Activated CD4-positive, CD25-positive, alpha-beta regulatory T cell treated with anti-CD3 and anti-CD28 coated beads, Interleukin-2, amount 50 U/mL, for 24 hours (primary cell): ENCODE measurements around the gene ALKBH7.
"Not testable (repeated sequence)": the region's sequence is repeated elsewhere in the genome, so short reads cannot be mapped to it uniquely, and the experiment has no call there.

ENCODE experiments used
- ATAC-seq, 2 donors: fragments of 150-1000 bp; cut with Tn5 transposase; one replicate each; pipeline ENCODE4 v1.10.0; 2021; ENCODE audit warnings: mild to moderate bottlenecking in 1 of 2, moderate library complexity in 1 of 2

ALKBH7 gene

GRCh38 chr19:6373096-6373812 is 660 bp downstream of the ALKBH7 start:
- peak; percentile 66 to 67 for ATAC-seq

- no peak for ATAC-seq
These were observed 1.2 kb downstream of the ALKBH7 start for GRCh38 chr19:6373813-6374108.

GRCh38 chr19:6374161-6374709 is 1.6 kb downstream of the ALKBH7 start:
- no peak for ATAC-seq

DNA sequence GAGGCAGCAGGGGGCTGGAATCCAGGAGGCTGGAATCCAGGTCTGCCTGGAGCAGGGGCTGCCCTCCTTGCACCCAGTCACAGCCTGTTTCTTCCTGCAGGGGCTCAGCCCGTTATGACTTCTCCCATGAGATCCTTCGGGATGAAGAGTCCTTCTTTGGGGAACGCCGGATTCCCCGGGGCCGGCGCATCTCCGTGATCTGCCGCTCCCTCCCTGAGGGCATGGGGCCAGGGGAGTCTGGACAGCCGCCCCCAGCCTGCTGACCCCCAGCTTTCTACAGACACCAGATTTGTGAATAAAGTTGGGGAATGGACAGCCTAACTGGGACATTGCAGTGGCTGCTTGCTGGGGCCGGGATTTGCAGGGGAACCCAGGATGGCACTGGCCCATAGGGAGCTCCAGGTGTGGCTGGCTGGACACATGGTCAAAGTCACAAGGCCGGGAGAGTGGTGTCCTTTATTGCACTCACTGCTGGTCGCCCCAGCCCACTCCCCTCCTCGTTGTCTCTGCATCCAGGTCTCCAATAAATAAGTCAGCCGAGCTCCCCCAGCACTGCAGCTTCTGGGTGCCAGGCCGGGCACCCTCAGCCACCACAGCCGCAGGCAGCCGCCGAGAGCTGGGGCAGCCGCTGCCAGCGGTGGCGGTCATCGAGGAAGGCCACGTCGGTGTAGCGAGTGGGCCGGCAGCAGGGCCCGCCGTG is 2.3 kb downstream of the ALKBH7 start:
- ATAC-seq = no peak

GRCh38 chr19:6375411-6376010 is 2.9 kb downstream of the ALKBH7 start, which contains the start of gene PSPN:
Gene PSPN (minus strand): TSS chr19:6375933. CDS start chr19:6375849, 84 bp downstream.
- ATAC-seq = no peak

- no peak for ATAC-seq
These were observed 4.1 kb downstream of the ALKBH7 start for GRCh38 chr19:6376512-6377190.

DNA sequence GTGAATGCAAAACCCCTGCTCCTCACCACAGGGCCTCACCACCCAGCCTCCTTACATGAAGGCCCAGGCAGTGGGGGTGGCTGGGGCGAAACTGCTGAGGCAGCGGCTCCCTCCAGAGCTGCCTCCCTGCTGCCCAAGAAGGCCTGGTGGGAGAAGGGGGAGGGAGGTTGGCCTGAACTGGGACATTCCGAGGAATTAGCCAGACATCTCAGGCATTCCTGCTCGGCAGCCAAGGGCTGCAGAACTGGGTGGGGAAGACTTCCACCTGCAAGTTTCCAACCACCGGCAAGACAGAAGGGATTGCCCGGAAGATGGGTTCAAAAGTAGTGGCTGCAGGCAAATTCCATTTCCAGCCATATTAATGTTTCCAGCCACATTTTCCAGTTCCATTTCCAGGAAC is 5.4 kb downstream of the ALKBH7 start:
- ATAC-seq = no peak

- no peak for ATAC-seq
These were observed 5.9 kb downstream of the ALKBH7 start for GRCh38 chr19:6378486-6378885.

DNA sequence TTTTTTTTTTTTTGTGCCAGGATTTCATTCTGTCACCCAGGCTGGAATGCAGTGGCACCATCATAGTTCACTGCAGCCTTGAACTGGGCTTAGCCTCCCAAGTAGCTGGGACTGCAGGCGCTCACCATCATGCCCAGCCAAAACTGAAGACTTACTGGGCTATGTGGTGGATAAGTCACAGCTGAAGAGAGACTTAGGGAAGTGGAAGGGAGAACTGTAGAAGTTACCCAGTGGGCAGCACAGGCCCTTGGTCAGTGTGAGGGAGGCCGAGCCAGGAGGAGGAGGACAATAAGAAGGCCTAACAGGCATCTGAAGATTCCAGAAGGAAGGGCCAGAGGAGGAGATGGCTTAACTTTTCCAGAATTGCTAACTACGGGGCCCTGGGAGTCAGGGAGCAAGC is 7.2 kb downstream of the ALKBH7 start:
- ATAC-seq = no peak

GRCh38 chr19:6381030-6381750 is 8.6 kb downstream of the ALKBH7 start:
- no peak for ATAC-seq

DNA sequence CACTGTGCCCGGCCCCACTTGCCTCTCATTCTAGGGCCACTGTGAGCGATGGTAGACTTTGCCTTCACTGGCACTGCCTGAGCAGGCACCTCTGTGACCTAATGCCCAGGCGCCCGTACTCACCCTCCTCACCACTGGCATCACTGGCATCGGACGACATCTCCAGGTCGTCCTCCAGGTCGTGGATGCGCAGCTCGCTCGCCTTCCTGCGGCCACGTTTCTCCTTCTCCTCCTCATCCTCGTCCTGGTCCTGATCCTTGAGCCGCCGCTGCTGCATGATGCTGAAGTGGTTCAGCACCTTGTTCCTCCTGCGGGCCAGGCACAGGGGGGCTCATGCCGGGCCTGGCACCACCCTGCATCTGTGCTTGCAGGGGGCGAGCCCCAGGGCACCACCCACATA is 10.6 kb downstream of the ALKBH7 start:
- no peak for ATAC-seq

GRCh38 chr19:6384381-6384780 is 11.8 kb downstream of the ALKBH7 start:
- no peak for ATAC-seq

GRCh38 chr19:6387372-6387771 is 14.8 kb downstream of the ALKBH7 start:
- no peak for ATAC-seq

DNA sequence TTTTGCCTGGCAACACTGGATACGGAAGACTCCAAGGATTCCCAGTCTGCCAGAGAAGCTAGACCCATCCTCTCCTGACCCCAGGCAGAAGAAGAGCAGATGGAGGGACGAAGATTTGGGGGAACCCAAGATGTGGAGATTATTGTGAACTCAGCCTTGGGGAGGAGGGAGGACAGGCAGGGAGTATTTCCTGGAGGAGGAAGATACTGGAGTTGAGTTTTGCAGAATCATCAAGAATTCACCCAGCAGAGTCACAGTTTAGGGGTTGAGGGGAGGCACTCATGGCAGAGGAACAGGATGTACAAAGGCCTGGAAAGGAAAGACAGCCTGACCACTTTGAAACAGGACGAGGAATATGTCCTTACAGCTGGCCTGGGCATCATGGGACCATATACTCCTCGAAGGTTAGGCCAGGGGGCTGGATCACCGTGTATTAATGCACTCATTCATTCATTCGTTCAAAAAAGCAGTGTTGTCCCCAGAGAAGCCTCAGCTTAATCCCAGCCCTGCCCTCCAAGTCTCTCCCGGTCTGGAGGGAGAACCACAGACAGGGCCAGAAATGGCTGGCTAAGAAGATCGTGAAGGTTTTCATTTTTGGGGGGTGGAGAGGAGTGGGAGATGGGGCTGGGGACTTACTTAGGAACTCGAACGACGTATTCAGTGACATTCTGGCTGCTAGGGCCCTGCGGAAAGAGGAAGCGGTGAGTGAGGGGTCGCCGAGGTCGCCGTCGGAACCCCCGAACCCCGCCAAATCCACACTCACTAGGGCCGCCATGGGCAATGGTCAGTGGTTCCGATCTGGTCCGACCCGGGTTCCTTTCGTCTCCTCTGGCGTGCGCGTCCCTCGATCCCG is 19.9 kb downstream of the ALKBH7 start:
- ATAC-seq = no peak

DNA sequence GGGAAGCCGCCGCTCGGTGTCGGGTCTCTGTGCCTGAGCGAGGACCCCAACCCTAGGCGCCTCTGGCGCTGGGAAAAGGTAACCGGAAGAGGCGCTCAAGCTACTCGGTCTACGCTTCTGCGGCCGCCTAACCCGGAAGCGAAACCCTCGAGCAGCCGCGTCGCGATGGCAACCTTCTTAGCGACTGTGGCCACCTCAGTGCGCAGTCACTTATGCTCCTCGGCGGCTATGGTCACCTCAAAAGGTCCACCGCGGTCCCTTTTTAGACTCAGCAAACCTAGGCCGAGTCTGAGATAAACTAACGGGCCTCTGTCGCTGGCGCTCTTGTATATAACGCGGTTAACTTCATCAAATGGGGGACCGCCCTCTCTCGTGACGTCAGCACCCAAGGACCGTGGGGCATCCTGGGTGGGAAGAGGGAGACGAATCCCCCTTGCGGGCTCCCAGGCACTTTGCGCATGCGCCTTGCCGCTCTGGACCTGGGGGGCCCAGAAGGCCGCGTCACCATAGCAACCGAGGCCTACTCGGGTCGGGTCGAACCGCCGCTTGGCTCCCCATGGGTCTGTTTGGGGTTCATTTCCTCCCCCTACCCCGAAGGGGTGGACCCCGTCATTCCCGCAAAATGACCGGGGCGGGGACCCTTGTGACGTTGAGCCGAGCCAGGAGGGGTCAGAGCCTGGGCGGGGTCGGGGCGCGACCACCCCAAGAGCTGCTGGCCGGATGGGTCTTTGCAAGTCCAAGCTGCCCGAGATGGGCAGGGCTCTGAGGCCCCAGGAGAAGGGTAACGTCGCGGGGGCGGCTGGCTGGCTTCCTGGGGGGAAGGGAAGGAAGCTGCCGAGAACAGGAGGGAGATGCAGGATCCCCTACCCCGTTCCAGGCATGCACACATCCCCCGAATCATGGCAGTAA is 20.7 kb downstream of the ALKBH7 start, which contains the start of gene GTF2F1:
GTF2F1 (minus strand) TSS at position 91 of the 909 bp plus-strand sequence. CDS start 169 bp downstream, outside the sequence.
- ATAC-seq = peak; percentile 89

GRCh38 chr19:6393983-6394412 is 21.4 kb downstream of the ALKBH7 start:
- ATAC-seq = peak in 1 of 2 donors; percentile 53

GRCh38 chr19:6394831-6395230 is 22.2 kb downstream of the ALKBH7 start:
- no peak for ATAC-seq

- ATAC-seq = no peak
These were observed 23.7 kb downstream of the ALKBH7 start for GRCh38 chr19:6396305-6396704.

GRCh38 chr19:6400062-6400944 is 27.7 kb downstream of the ALKBH7 start:
- ATAC-seq = not testable (repeated sequence)
